GM13977 (cell line): ENCODE data around the gene TEX14.
"Not testable (repeated sequence)": the region's sequence is repeated elsewhere in the genome, so short reads cannot be mapped to it uniquely, and the experiment has no call there.

Experiments
- DNase-seq: peaks from one replicate; pipeline ENCODE4 v3.0.0; 2012; ENCODE audit warnings: low spot score
- CTCF ChIP-seq: IDR thresholded peaks from 2 replicates; pipeline ENCODE4 v1.5.1; 2012; ENCODE audit warnings: mild to moderate bottlenecking, control low read depth; ENCODE audit not compliant: insufficient read depth; ENCODE audit errors: extremely low read depth, missing control alignments
- in situ Hi-C: fragments of 300-500 bp; cut with MboI; formaldehyde crosslinking; loops from one replicate; pipeline ENCODE4 v1.12.0; 2022; ENCODE audit warnings: low sequenced_read_pairs, low pct_unique_long_range_greater_than_20kb, mixed read lengths, inconsistent platforms; ENCODE audit not compliant: unreplicated experiment

The TEX14 gene

GRCh38 chr17:58658804-58659713 lies 32.8 kb downstream of the TEX14 start:
- TF ChIP-seq CTCF, result no peak

GRCh38 chr17:58657962-58658803 lies 33.7 kb downstream of the TEX14 start:
- in situ Hi-C loops, DNase-seq: not testable (repeated sequence)

More at GRCh38 chr17:58658804-58659713, 32.8 kb downstream of the TEX14 start:
- DNase-seq, result peak; percentile 89
- in situ Hi-C loops, result no loop called here

- in situ Hi-C loops, result no loop called here
- TF ChIP-seq CTCF, result no peak
- DNase-seq, result no peak
Measured at GRCh38 chr17:58648236-58648635, 43.6 kb downstream of the TEX14 start.

- no peak for TF ChIP-seq CTCF
- DNase-seq, result no peak
- in situ Hi-C loops, result no loop called here
Measured at GRCh38 chr17:58643147-58643546, 48.7 kb downstream of the TEX14 start.

- no peak for DNase-seq
- TF ChIP-seq CTCF, result no peak
- in situ Hi-C loops, result no loop called here
Measured at GRCh38 chr17:58641887-58642311, 49.9 kb downstream of the TEX14 start.

GRCh38 chr17:58640202-58640601 lies 51.6 kb downstream of the TEX14 start:
- in situ Hi-C loops, result no loop called here
- no peak for DNase-seq
- TF ChIP-seq CTCF, result no peak
